GM12878 (cell line): ENCODE measurements around the gene SNRNP27. TPM values are rescaled to one million over a fixed set of nuclear protein-coding genes. Genes with fewer than 3 reads are reported as not detected.

Source experiments
- ATAC-seq: fragments of 200-7000 bp; cut with Tn5 transposase; 3 replicates; pipeline ENCODE4 v1.9.1; 2020; ENCODE audit warnings: mild to moderate bottlenecking, moderate library complexity
- BruUV-seq: library from RNA; stranded (reverse); fragments of 400-500 nt; replicated peaks from 2 replicates; lab custom pipeline; 2021; lab: Mats Ljungman, UMichigan
- CTCF ChIA-PET: fragments of 300-600 bp; sonication (Branson Sonifier 250); formaldehyde crosslinking; extraction: SDS; loops from one replicate; lab custom pipeline; 2021; ENCODE audit warnings: inconsistent platforms; lab: Yijun Ruan, JAX
- POLR2A ChIA-PET: fragments of 350-600 bp; formaldehyde crosslinking; extraction: SDS; loops from one replicate; lab custom pipeline; 2021; ENCODE audit warnings: inconsistent platforms; lab: Charles Lee
- RAD21 ChIA-PET: fragments of 300-600 bp; sonication (Branson Sonifier 250); formaldehyde crosslinking; loops from one replicate; lab custom pipeline; 2023; ENCODE audit warnings: antibody characterized with exemption; ENCODE audit not compliant: unreplicated experiment; lab: Charles Lee
- SMC1A ChIA-PET: fragments of 300-600 bp; sonication (Branson Sonifier 250); formaldehyde crosslinking; loops from one replicate; lab custom pipeline; 2023; ENCODE audit not compliant: unreplicated experiment, uncharacterized antibody; lab: Charles Lee
- DNase-seq: peaks from one replicate; pipeline ENCODE4 v3.0.0-alpha.2; 2011; ENCODE audit warnings: low read depth, low spot score
- FAIRE-seq: peaks from 3 replicates; lab custom pipeline; 2011; peaks lifted over from hg19 to GRCh38; lab: Jason Lieb, UNC
- H2AFZ ChIP-seq: 2 replicates; pipeline ENCODE4 v1.6.0; 2011; ENCODE audit warnings: low read depth, low read length, control low read depth; ENCODE audit not compliant: control insufficient read depth
- H3K27ac ChIP-seq: 2 replicates; pipeline ENCODE4 v1.5.1; 2011; ENCODE audit warnings: control low read depth; ENCODE audit not compliant: control insufficient read depth, insufficient read depth
- H3K27me3 ChIP-seq, 2 experiments: replicated peaks in 1 of 2; 2 replicates each; pipeline versions ENCODE4 v1.6.0 to v1.6.1; 2011; ENCODE audit warnings: low read length in 1 of 2; ENCODE audit not compliant: control insufficient read depth in 2 of 2, insufficient read depth in 2 of 2
- H3K36me3 ChIP-seq, 2 experiments: 2 replicates each; pipeline ENCODE4 v1.5.1; 2011; ENCODE audit warnings: low read length in 1 of 2; ENCODE audit not compliant: control insufficient read depth in 2 of 2, insufficient read depth in 2 of 2
- H3K4me1 ChIP-seq: 2 replicates; pipeline ENCODE4 v1.6.1; 2011; ENCODE audit warnings: mild to moderate bottlenecking, low read length, moderate library complexity, mixed read lengths; ENCODE audit not compliant: control insufficient read depth, insufficient read depth
- H3K4me2 ChIP-seq: 2 replicates; pipeline ENCODE4 v1.6.0; 2011; ENCODE audit warnings: control low read depth; ENCODE audit not compliant: control insufficient read depth, insufficient read depth
- H3K4me3 ChIP-seq: fragments of 200-600 bp; sonication (generic); 2 replicates; pipeline ENCODE4 v1.5.1; 2016
- H3K79me2 ChIP-seq: 2 replicates; pipeline ENCODE4 v1.6.0; 2011; ENCODE audit warnings: low read length; ENCODE audit not compliant: control insufficient read depth, insufficient read depth
- H3K9ac ChIP-seq: 2 replicates; pipeline ENCODE4 v1.8.0; 2011; ENCODE audit warnings: low read length, control low read depth, mixed read lengths; ENCODE audit not compliant: control insufficient read depth, insufficient read depth
- H3K9me3 ChIP-seq: replicated peaks from 3 replicates; pipeline ENCODE4 v1.5.1; 2011; ENCODE audit warnings: mild to moderate bottlenecking, low read length; ENCODE audit not compliant: control insufficient read depth, insufficient read depth
- H4K20me1 ChIP-seq: 2 replicates; pipeline ENCODE4 v1.6.0; 2011; ENCODE audit not compliant: control insufficient read depth, insufficient read depth
- BMI1 ChIP-seq: fragments of 450-650 bp; IDR thresholded peaks from 2 replicates; pipeline ENCODE4 v1.6.1; 2016; ENCODE audit warnings: mild to moderate bottlenecking, moderate library complexity, borderline replicate concordance
- CBX5 ChIP-seq: sonication (generic); IDR thresholded peaks from 2 replicates; pipeline ENCODE4 v1.6.1; 2016; ENCODE audit warnings: low read depth, moderate library complexity, mild to moderate bottlenecking, inconsistent platforms
- CHD1 ChIP-seq: IDR thresholded peaks from 2 replicates; pipeline ENCODE4 v1.6.1; 2012; ENCODE audit warnings: low read depth, low read length, improper control_type of control experiment
- NFIC ChIP-seq: IDR thresholded peaks from 2 replicates; pipeline ENCODE4 v1.6.1; 2012; ENCODE audit warnings: low read depth, mild to moderate bottlenecking, inconsistent platforms, low read length, moderate library complexity
- SIN3A ChIP-seq: IDR thresholded peaks from 2 replicates; pipeline ENCODE4 v1.6.1; 2012; ENCODE audit warnings: low read depth, low read length, improper control_type of control experiment
- YY1 ChIP-seq: IDR thresholded peaks from 2 replicates; pipeline ENCODE4 v1.6.1; 2011; ENCODE audit warnings: low read depth, mild to moderate bottlenecking, low read length
- WGBS: methylation state at CpG from one replicate; pipeline ENCODE4 v1.1.6; 2016; ENCODE audit warnings: low lambda C conversion rate; ENCODE audit not compliant: insufficient replicate concordance, insufficient coverage; ENCODE audit errors: missing lambda C conversion rate; 5-methylcytosine and 5-hydroxymethylcytosine counted together
- in situ Hi-C: fragments of 300-500 bp; cut with MboI; formaldehyde crosslinking; loops from 9 replicates; pipeline ENCODE4 v1.14.3; 2018; ENCODE audit warnings: mixed read lengths
- intact Hi-C: fragments of 100-400 bp; cut with micrococcal nuclease; formaldehyde crosslinking; loops from one replicate; pipeline ENCODE4 v1.14.2; 2022; ENCODE audit not compliant: unreplicated experiment
- polyA plus RNA-seq, 11 experiments: library from polyadenylated mRNA; depleted of rRNA in 4 of 11; unstranded in 6 of 11; stranded (reverse) in 5 of 11; fragments of >200 nt; fragmentation: Nextera tagmentation in 4 of 11; fragmentation: Illumina TruSeq in 1 of 11; extraction: Ambion mirVana in 4 of 11; extraction: Trizol in 1 of 11; gene quantifications; 1 replicate in 1 of 11; 2 replicates in 10 of 11; pipeline versions ENCODE4 v1.2.1 to v1.2.3, GENCODE V29; 2011 to 2016; ENCODE audit warnings: inconsistent platforms in 2 of 11, missing spikeins in 2 of 11, low read depth in 1 of 11
- total RNA-seq, 4 experiments: library from RNA; depleted of rRNA in 3 of 4; stranded (reverse); fragments of >200 nt in 3 of 4; fragmentation: Illumina TruSeq in 1 of 4; extraction: Trizol in 1 of 4; gene quantifications; 2 replicates each; pipeline versions ENCODE4 v1.2.1 to v1.2.3, GENCODE V29; 2013 to 2021
- TF ChIP-seq, protein P1 (sequence below): IDR thresholded peaks from 2 replicates; pipeline ENCODE4 v1.6.1; 2012; ENCODE audit warnings: low read length, inconsistent platforms
- TF ChIP-seq, protein P2 (sequence below): fragments of 450-650 bp; IDR thresholded peaks from 2 replicates; pipeline ENCODE4 v1.6.1; 2017; ENCODE audit warnings: mild to moderate bottlenecking, low read depth, inconsistent platforms; ENCODE audit not compliant: poor library complexity, severe bottlenecking

Gene SNRNP27
- total and polyA plus RNA-seq, 10 of the 15 experiments (the other 5 are each of a cell fraction or from before 2014, with no cell fraction given): 30.6 to 89.5 (median 49.2) TPM

DNA sequence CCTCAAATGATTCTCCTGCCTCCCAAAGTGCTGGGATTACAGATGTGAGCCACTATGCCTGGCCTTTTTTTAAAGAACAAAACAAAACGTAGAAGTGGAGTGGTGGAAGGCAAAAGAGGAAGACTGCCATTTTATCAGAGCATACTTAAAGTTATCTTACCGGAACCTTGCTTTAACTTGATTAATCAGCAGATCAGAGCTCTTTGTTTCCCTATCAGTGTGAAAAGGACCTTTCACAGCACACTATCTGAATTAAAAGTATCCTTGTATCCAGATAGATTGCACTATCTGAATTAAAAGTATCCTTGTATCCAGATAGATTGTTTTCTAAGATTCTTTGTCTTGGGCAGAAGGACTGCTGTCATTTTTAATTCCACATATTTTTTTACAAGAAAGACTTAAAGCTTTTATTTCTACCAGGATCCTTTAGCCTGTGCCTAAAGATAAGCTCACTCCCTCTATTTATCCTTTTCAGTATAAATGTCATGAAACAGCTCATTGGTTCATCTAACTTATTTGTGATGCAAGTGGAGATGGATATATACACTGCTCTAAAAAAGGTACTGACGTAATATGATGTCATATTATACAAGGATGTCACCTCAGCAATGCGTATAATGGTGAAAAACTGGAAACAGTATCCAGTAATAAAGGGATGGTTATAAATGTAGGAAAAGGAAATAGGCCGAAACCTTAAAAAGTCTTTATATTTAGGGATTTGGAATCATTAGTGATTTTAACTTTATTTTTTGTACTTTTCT is 46.5 kb upstream of the SNRNP27 start:
- FAIRE-seq: no peak
- H4K20me1 ChIP-seq: no peaks in the 10 kb centered on the region
- in situ Hi-C loops: no loop called here
- no TSS peak for BruUV-seq
- ChIA-PET SMC1A (interaction anchor here (0.6 to 4.4 kb wide), 6 partner anchors 11 to 197 kb away, joined by 3 to 13 read pairs (median 3); no protein-coding TSS in a partner anchor), CTCF (interaction anchor here (0.6 to 2.1 kb wide), 3 partner anchors 16 to 123 kb away, joined by 3 to 7 read pairs (median 5); no protein-coding TSS in a partner anchor)
- H3K4me2 ChIP-seq: no peak overlapping the region
- H3K4me1 ChIP-seq: no peaks in the 10 kb centered on the region
- no peak overlapping the region for H3K27ac ChIP-seq
- no peaks in the 10 kb centered on the region for H3K79me2 ChIP-seq
- no peak for ATAC-seq
- H2AFZ ChIP-seq: no peak overlapping the region
- H3K9ac ChIP-seq: no peak overlapping the region
- TF ChIP-seq BMI1 (no peak), YY1 (no peak), NFIC (no peak), CBX5 (no peak), SIN3A (no peak), CHD1 (no peak)
- TF ChIP-seq, protein P1, sequence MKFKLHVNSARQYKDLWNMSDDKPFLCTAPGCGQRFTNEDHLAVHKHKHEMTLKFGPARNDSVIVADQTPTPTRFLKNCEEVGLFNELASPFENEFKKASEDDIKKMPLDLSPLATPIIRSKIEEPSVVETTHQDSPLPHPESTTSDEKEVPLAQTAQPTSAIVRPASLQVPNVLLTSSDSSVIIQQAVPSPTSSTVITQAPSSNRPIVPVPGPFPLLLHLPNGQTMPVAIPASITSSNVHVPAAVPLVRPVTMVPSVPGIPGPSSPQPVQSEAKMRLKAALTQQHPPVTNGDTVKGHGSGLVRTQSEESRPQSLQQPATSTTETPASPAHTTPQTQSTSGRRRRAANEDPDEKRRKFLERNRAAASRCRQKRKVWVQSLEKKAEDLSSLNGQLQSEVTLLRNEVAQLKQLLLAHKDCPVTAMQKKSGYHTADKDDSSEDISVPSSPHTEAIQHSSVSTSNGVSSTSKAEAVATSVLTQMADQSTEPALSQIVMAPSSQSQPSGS: no peak
- TF ChIP-seq, protein P2, sequence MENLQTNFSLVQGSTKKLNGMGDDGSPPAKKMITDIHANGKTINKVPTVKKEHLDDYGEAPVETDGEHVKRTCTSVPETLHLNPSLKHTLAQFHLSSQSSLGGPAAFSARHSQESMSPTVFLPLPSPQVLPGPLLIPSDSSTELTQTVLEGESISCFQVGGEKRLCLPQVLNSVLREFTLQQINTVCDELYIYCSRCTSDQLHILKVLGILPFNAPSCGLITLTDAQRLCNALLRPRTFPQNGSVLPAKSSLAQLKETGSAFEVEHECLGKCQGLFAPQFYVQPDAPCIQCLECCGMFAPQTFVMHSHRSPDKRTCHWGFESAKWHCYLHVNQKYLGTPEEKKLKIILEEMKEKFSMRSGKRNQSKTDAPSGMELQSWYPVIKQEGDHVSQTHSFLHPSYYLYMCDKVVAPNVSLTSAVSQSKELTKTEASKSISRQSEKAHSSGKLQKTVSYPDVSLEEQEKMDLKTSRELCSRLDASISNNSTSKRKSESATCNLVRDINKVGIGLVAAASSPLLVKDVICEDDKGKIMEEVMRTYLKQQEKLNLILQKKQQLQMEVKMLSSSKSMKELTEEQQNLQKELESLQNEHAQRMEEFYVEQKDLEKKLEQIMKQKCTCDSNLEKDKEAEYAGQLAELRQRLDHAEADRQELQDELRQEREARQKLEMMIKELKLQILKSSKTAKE: no peak
- TF ChIP-seq, all 136 proteins: peak for 0
- H3K27me3 ChIP-seq: no peaks in the 10 kb centered on the region
- POLR2A ChIA-PET: no interaction called here
- intact Hi-C loops: no loop called here
- no peak overlapping the region for H3K4me3 ChIP-seq
- H3K9me3 ChIP-seq: no peaks in the 10 kb centered on the region
- 93% methylated on average over 5 of the region's 5 CpGs for WGBS
- DNase-seq: no peak
- RAD21 ChIA-PET: interaction anchor here (1.3 to 1.7 kb wide), 2 partner anchors 31 to 122 kb away, joined by 5 read pairs; no protein-coding TSS in a partner anchor
- peaks cover 2 to 23% of the 10 kb centered on the region in 2 experiments for H3K36me3 ChIP-seq
